ENCODE data around the gene HNRNPUL1. TPM values are rescaled to one million over a fixed set of nuclear protein-coding genes. Genes with fewer than 3 reads are reported as not detected.

Gene HNRNPUL1
- total RNA-seq, 2 experiments from 2014 or later = 194 to 360 TPM

DNA sequence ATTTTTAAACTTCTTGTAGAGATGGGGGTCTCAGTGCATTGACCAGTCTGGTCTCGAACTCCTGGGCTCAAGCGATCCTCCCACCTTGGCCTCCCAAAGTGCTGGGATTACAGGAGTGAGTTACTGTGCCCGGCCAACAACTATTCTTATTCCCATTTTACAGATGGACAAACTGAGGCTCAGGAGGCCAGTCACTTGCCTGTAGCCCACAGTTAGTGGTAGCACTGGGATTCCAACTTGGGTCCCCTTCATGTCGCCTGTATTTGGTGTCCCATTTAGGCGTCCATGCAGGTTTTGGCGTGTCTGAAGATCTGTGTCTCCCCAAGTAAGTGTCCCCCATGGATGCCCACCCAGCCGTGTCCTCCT is 45.9 kb upstream of the HNRNPUL1 start:
- Histone ChIP-seq H3K4me2 (ENCODE audit: low read length) (no peak overlapping the region), H3K4me3 (ENCODE audit: low read depth, low read length, poor library complexity, severe bottlenecking) (no peak overlapping the region), H4K20me1 (ENCODE audit: insufficient read depth, low read length) (no peaks in the 10 kb centered on the region), H2AFZ (ENCODE audit: low read length) (no peak overlapping the region), H3K9me2 (ENCODE audit: insufficient read depth, low read length) (no peaks in the 10 kb centered on the region), H3K36me3 (ENCODE audit: insufficient read depth, low read length) (no peaks in the 10 kb centered on the region), H3K4me1 (ENCODE audit: insufficient read depth, low read length, poor library complexity, severe bottlenecking) (no peaks in the 10 kb centered on the region), H3K27ac (ENCODE audit: low read depth, low read length, poor library complexity, severe bottlenecking) (no peak overlapping the region), H3K79me2 (ENCODE audit: insufficient read depth, low read depth, low read length) (no peaks in the 10 kb centered on the region), H3K9me3 (ENCODE audit: low read length) (no peaks in the 10 kb centered on the region)
- intact Hi-C loops (cut with micrococcal nuclease; ENCODE audit: unreplicated experiment) = no loop called here
- TF ChIP-seq, protein P1, sequence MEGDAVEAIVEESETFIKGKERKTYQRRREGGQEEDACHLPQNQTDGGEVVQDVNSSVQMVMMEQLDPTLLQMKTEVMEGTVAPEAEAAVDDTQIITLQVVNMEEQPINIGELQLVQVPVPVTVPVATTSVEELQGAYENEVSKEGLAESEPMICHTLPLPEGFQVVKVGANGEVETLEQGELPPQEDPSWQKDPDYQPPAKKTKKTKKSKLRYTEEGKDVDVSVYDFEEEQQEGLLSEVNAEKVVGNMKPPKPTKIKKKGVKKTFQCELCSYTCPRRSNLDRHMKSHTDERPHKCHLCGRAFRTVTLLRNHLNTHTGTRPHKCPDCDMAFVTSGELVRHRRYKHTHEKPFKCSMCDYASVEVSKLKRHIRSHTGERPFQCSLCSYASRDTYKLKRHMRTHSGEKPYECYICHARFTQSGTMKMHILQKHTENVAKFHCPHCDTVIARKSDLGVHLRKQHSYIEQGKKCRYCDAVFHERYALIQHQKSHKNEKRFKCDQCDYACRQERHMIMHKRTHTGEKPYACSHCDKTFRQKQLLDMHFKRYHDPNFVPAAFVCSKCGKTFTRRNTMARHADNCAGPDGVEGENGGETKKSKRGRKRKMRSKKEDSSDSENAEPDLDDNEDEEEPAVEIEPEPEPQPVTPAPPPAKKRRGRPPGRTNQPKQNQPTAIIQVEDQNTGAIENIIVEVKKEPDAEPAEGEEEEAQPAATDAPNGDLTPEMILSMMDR (conservative IDR thresholded peaks at IDR 0.05; ENCODE audit: low read length) = no peak
- no TSS peak for BruUV-seq (replicated peaks)
- no peak for DNase-seq (ENCODE audit: low spot score)
- POLR2A ChIA-PET = no interaction called here
- CTCF ChIA-PET (ENCODE audit: unreplicated experiment) = no interaction called here

DNA sequence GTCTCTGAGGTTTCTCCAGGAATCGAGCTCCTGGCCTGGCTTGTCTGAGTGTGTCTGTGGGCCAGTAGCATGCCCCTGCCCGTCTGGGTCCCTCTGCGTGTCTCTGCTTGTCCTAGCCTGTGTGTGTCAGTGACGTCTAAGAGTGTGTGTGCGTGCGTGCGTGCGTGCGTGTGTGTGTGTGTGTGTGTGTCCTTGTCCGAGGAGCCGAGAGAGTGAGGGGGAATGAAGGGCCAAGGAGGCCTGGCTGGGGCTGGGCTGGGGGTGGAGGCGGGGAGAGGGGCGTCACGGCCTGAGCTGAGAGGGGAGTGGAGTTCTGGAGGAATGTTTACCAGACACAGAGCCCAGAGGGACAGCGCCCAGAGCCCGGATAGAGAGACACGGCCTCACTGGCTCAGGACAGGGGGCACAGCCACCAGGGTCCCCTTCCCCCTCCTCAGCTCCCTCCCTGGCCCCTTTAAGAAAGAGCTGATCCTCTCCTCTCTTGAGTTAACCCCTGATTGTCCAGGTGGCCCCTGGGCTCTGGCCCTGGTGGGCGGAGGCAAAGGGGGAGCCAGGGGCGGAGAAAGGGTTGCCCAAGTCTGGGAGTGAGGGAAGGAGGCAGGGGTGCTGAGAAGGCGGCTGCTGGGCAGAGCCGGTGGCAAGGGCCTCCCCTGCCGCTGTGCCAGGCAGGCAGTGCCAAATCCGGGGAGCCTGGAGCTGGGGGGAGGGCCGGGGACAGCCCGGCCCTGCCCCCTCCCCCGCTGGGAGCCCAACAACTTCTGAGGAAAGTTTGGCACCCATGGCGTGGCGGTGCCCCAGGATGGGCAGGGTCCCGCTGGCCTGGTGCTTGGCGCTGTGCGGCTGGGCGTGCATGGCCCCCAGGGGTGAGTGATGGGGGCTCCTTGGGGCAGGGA is 45.3 kb upstream of the HNRNPUL1 start, which contains the start of gene AXL:
TSS of gene AXL (plus strand) at position 609 of the 893 bp plus-strand sequence. CDS start at position 779, 170 bp downstream.
- CTCF ChIA-PET (ENCODE audit: unreplicated experiment) = no interaction called here
- H3K4me2 ChIP-seq (ENCODE audit: low read length) = no peak within 1 kb of the TSS

More for the DNA sequence above, 45.3 kb upstream of the HNRNPUL1 start, which contains the start of gene AXL:
- Histone ChIP-seq H3K4me3 (ENCODE audit: low read depth, low read length, poor library complexity, severe bottlenecking) (no peak within 1 kb of the TSS), H3K4me1 (ENCODE audit: insufficient read depth, low read length, poor library complexity, severe bottlenecking) (no peaks in the 10 kb centered on the region), H2AFZ (ENCODE audit: low read length) (no peak within 1 kb of the TSS), H3K27ac (ENCODE audit: low read depth, low read length, poor library complexity, severe bottlenecking) (no peak within 1 kb of the TSS), H3K36me3 (ENCODE audit: insufficient read depth, low read length) (no peaks in the 10 kb centered on the region), H3K9me2 (ENCODE audit: insufficient read depth, low read length) (no peaks in the 10 kb centered on the region), H4K20me1 (ENCODE audit: insufficient read depth, low read length) (no peaks in the 10 kb centered on the region), H3K79me2 (ENCODE audit: insufficient read depth, low read depth, low read length) (no peaks in the 10 kb centered on the region), H3K9me3 (ENCODE audit: low read length) (no peaks in the 10 kb centered on the region)
- BruUV-seq (replicated peaks) = no TSS peak
- no peak for TF ChIP-seq EZH2phosphoT487 (IDR thresholded peaks at IDR 0.05; ENCODE audit: borderline replicate concordance, low read depth, low read length)
- TF ChIP-seq, protein P1 (conservative IDR thresholded peaks at IDR 0.05; ENCODE audit: low read length) = no peak
- intact Hi-C loops (cut with micrococcal nuclease; ENCODE audit: unreplicated experiment) = no loop called here
- DNase-seq (ENCODE audit: low spot score) = no peak
- POLR2A ChIA-PET = no interaction called here

Measured in OCI-LY7 (cell line).